ENCODE data around the gene VTCN1. TPM values are rescaled to one million over a fixed set of nuclear protein-coding genes. Genes with fewer than 3 reads are reported as not detected.

The VTCN1 gene
- total RNA-seq, 1 experiment from 2014 or later = not detected

- BruUV-seq (replicated peaks) = no TSS peak
- Histone ChIP-seq H3K9me3 (ENCODE audit: control insufficient read depth, insufficient read depth, low read depth, low read length) (no peaks in the 10 kb centered on the region), H3K36me3 (ENCODE audit: control insufficient read depth, insufficient read depth, low read length) (no peaks in the 10 kb centered on the region), H3K4me1 (ENCODE audit: control insufficient read depth, insufficient read depth, low read length) (no peaks in the 10 kb centered on the region), H3K27me3 (ENCODE audit: control insufficient read depth, insufficient read depth, low read length) (no peaks in the 10 kb centered on the region), H3K27ac (ENCODE audit: low read length) (no peak overlapping the region), H3K4me3 (ENCODE audit: low read depth in 2 of 2, low read length in 2 of 2) (no peak overlapping the region)
- ChIA-PET POLR2A (no interaction called here), CTCF (no interaction called here)
- TF ChIP-seq REST (IDR thresholded peaks at IDR 0.05; ENCODE audit: insufficient read depth in 1 of 2, low read depth in 2 of 2, low read length in 1 of 2) (no peak), CTCF (IDR thresholded peaks at IDR 0.05) (no peak), TCF7L2 (IDR thresholded peaks at IDR 0.05; ENCODE audit: low read depth, low read length) (no peak)
- DNase-seq (ENCODE audit: low read depth, low spot score) (no peak), ATAC-seq (no peak)
- intact Hi-C loops (cut with micrococcal nuclease; ENCODE audit: unreplicated experiment) (no loop called here), in situ Hi-C loops (cut with HindIII; ENCODE audit: low pct_unique_long_range_greater_than_20kb, low sequenced_read_pairs) (no loop called here)
Observed at GRCh38 chr1:117205368-117205767, 5.4 kb downstream of the VTCN1 start.

- H3K27me3 ChIP-seq (ENCODE audit: control insufficient read depth, insufficient read depth, low read length) = no peaks in the 10 kb centered on the region
- intact Hi-C loops (cut with micrococcal nuclease; ENCODE audit: unreplicated experiment) = no loop called here
Observed at GRCh38 chr1:117201808-117202207, 8.9 kb downstream of the VTCN1 start.

More at GRCh38 chr1:117201808-117202207, 8.9 kb downstream of the VTCN1 start:
- ATAC-seq (no peak), DNase-seq (ENCODE audit: low read depth, low spot score) (no peak)
- CTCF ChIA-PET = no interaction called here
- TF ChIP-seq CTCF (IDR thresholded peaks at IDR 0.05) = no peak
- TF ChIP-seq POLR2AphosphoS5 (IDR thresholded peaks at IDR 0.05; ENCODE audit: low read depth, low read length) = no peak
- TF ChIP-seq SIN3A (IDR thresholded peaks at IDR 0.05; ENCODE audit: borderline replicate concordance, insufficient read depth, low read depth, low read length) = no peak
- no peak for TF ChIP-seq TCF7L2 (IDR thresholded peaks at IDR 0.05; ENCODE audit: low read depth, low read length)
- TF ChIP-seq REST (IDR thresholded peaks at IDR 0.05; ENCODE audit: insufficient read depth in 1 of 2, low read depth in 2 of 2, low read length in 1 of 2) = no peak
- H3K27ac ChIP-seq (ENCODE audit: low read length) = no peak overlapping the region
- no peak overlapping the region for H3K4me3 ChIP-seq (ENCODE audit: low read depth in 2 of 2, low read length in 2 of 2)
- no peaks in the 10 kb centered on the region for H3K4me1 ChIP-seq (ENCODE audit: control insufficient read depth, insufficient read depth, low read length)
- in situ Hi-C loops (cut with HindIII; ENCODE audit: low pct_unique_long_range_greater_than_20kb, low sequenced_read_pairs) = no loop called here
- POLR2A ChIA-PET = no interaction called here
- no peaks in the 10 kb centered on the region for H3K36me3 ChIP-seq (ENCODE audit: control insufficient read depth, insufficient read depth, low read length)
- no peaks in the 10 kb centered on the region for H3K9me3 ChIP-seq (ENCODE audit: control insufficient read depth, insufficient read depth, low read depth, low read length)
- BruUV-seq (replicated peaks) = no TSS peak

Data from Panc1 (cell line).